Activated CD8-positive, alpha-beta T cell treated with anti-CD3 and anti-CD28 coated beads, Interleukin-2, amount 10 ng/mL, durations not matched to agents 7 days and 5 days (primary cell): Measurements from ENCODE around the gene ZRANB2. TPM values are rescaled to one million over a fixed set of nuclear protein-coding genes. Genes with fewer than 3 reads are reported as not detected.
A peak's percentile ranks its signal among the peaks of the same experiment; 100 is the strongest.

ENCODE experiments used
- ATAC-seq: fragments of 150-1000 bp; cut with Tn5 transposase; one replicate; pipeline ENCODE4 v1.10.0; 2021; ENCODE audit warnings: moderate library complexity
- CTCF ChIA-PET: fragments of 350-600 bp; sonication (Branson Sonifier 250); formaldehyde crosslinking; loops from one replicate; lab custom pipeline; 2021; ENCODE audit warnings: antibody characterized with exemption; lab: Charles Lee
- POLR2A ChIA-PET: fragments of 350-600 bp; sonication (Branson Sonifier 250); formaldehyde crosslinking; loops from one replicate; lab custom pipeline; 2021; ENCODE audit warnings: antibody characterized with exemption; lab: Charles Lee
- DNase-seq: peaks from one replicate; pipeline ENCODE4 v3.0.0-alpha.2; 2020
- H3K27ac Mint-ChIP-seq: one replicate; pipeline ENCODE4 v1.8.0; 2021; ENCODE audit warnings: mild to moderate bottlenecking, mixed read lengths
- H3K27me3 Mint-ChIP-seq: one replicate; pipeline ENCODE4 v1.8.0; 2021; ENCODE audit warnings: low read depth, mixed read lengths
- H3K36me3 Mint-ChIP-seq: one replicate; pipeline ENCODE4 v1.8.0; 2021; ENCODE audit warnings: low read depth, mixed read lengths
- H3K4me1 Mint-ChIP-seq: one replicate; pipeline ENCODE4 v1.8.0; 2021; ENCODE audit warnings: low read depth, mixed read lengths
- H3K4me3 Mint-ChIP-seq: one replicate; pipeline ENCODE4 v1.8.0; 2021; ENCODE audit warnings: mild to moderate bottlenecking, mixed read lengths
- H3K9me3 Mint-ChIP-seq: one replicate; pipeline ENCODE4 v1.8.0; 2022; ENCODE audit warnings: mixed read lengths; ENCODE audit not compliant: insufficient read depth
- total RNA-seq, 2 experiments: library from RNA; stranded (reverse); gene quantifications; one replicate each; pipeline ENCODE4 v1.2.3, GENCODE V29; 2021

The ZRANB2 gene
- total RNA-seq, 2 experiments from 2014 or later, result 95.9 to 98.6 TPM

DNA sequence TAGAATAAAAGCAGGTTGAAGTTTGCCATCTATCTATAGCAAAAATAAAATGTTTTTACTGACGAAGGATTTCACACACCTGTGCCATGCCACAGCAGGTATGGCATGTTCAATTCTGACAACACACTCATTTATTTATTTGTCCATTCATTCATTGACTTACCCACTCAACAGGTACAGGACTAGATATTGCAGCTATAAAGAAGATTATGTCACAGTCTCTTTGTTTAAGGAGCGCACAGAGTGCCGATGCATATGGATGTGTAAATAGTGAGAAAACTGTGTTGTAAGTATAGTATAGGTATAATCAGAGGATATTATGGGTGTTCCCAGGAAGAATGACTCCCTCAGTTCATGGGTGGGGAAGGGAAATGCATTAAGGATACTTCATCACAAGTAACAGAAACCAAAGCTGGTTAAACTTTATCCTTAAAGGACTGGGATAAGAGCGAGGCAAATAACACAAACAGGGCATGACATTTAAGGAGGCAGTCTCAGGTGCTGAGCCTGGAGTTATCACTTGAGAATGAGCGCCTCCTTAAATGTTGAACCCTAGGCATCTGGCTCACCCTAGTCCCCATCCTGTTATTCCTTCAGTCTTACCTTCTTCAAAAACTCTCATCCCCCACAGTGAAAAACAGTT lies 7.9 kb upstream of the ZRANB2 start:
- CTCF ChIA-PET, result no interaction called here
- DNase-seq (no peak), ATAC-seq (no peak)
- Mint-ChIP-seq H3K4me3 (no peak overlapping the region), H3K27me3 (peaks cover 6% of the 10 kb centered on the region), H3K27ac (no peak overlapping the region), H3K9me3 (no peaks in the 10 kb centered on the region), H3K36me3 (no peaks in the 10 kb centered on the region), H3K4me1 (no peaks in the 10 kb centered on the region)
- POLR2A ChIA-PET, result no interaction called here

DNA sequence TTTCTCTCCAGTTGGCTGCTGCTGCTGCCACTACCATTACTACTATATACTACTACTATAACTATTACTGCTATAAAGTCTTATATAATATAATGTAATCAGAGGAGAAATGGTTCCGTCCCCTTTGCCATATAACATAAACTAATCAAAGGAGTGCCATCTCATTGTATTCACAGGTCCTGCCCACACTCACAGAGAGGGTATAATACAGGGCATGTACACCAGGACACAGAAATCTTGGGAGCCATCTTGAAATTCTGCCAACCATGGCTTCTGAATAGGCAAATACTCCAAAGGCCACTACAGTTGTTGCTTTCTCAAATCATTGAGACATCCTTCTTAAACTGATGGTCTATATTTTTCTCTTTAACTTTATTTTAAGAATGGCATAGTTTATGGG lies 6.9 kb upstream of the ZRANB2 start:
- H3K27ac Mint-ChIP-seq, result no peak overlapping the region
- no peaks in the 10 kb centered on the region for H3K36me3 Mint-ChIP-seq
- ATAC-seq (no peak), DNase-seq (no peak)
- H3K9me3 Mint-ChIP-seq, result no peaks in the 10 kb centered on the region
- H3K4me1 Mint-ChIP-seq, result no peaks in the 10 kb centered on the region
- H3K27me3 Mint-ChIP-seq, result peaks cover 9% of the 10 kb centered on the region
- no peak overlapping the region for H3K4me3 Mint-ChIP-seq
- POLR2A ChIA-PET, result no interaction called here
- CTCF ChIA-PET, result no interaction called here

- DNase-seq (no peak), ATAC-seq (no peak)
- Mint-ChIP-seq H3K4me1 (peaks cover 1% of the 10 kb centered on the region), H3K27me3 (peaks cover 9% of the 10 kb centered on the region), H3K36me3 (no peaks in the 10 kb centered on the region), H3K4me3 (no peak overlapping the region), H3K27ac (no peak overlapping the region), H3K9me3 (no peaks in the 10 kb centered on the region)
- POLR2A ChIA-PET, result no interaction called here
- CTCF ChIA-PET, result no interaction called here
Measured at GRCh38 chr1:71087060-71087459, 6.2 kb upstream of the ZRANB2 start.

GRCh38 chr1:71086331-71086730 lies 5.5 kb upstream of the ZRANB2 start:
- POLR2A ChIA-PET, result no interaction called here

GRCh38 chr1:71083271-71083670 lies 2.4 kb upstream of the ZRANB2 start:
- ATAC-seq (no peak), DNase-seq (no peak)
- CTCF ChIA-PET, result no interaction called here
- Mint-ChIP-seq H3K4me3 (no peak overlapping the region), H3K27ac (no peak overlapping the region), H3K36me3 (peaks cover 8% of the 10 kb centered on the region), H3K4me1 (peaks cover 16% of the 10 kb centered on the region), H3K27me3 (peaks cover 9% of the 10 kb centered on the region), H3K9me3 (no peaks in the 10 kb centered on the region)
- POLR2A ChIA-PET, result no interaction called here

More at GRCh38 chr1:71086331-71086730, 5.5 kb upstream of the ZRANB2 start:
- H3K27ac Mint-ChIP-seq, result no peak overlapping the region
- peaks cover 8% of the 10 kb centered on the region for H3K4me1 Mint-ChIP-seq
- H3K36me3 Mint-ChIP-seq, result no peaks in the 10 kb centered on the region
- CTCF ChIA-PET, result no interaction called here
- H3K9me3 Mint-ChIP-seq, result no peaks in the 10 kb centered on the region
- ATAC-seq (no peak), DNase-seq (no peak)
- H3K4me3 Mint-ChIP-seq, result no peak overlapping the region
- peaks cover 9% of the 10 kb centered on the region for H3K27me3 Mint-ChIP-seq

- Mint-ChIP-seq H3K36me3 (peaks cover 14% of the 10 kb centered on the region), H3K4me3 (peak overlapping the region; percentile 99), H3K27me3 (peaks cover 9% of the 10 kb centered on the region), H3K27ac (peak overlapping the region; percentile 100), H3K9me3 (no peaks in the 10 kb centered on the region), H3K4me1 (peaks cover 20% of the 10 kb centered on the region)
- ATAC-seq, result no peak
- CTCF ChIA-PET, result interaction anchor here (0.8 to 1.9 kb wide), 10 partner anchors 8 to 877 kb away, joined by 3 to 9 read pairs (median 5); partner anchors contain the start of genes CTH and SRSF11
- POLR2A ChIA-PET, result interaction anchor here (0.8 to 2.0 kb wide), 8 partner anchors 10 to 876 kb away, joined by 3 to 14 read pairs (median 4); partner anchors contain the start of genes ANKRD13C and LRRC40
- no peak for DNase-seq
Measured at GRCh38 chr1:71081697-71082080, 854 bp upstream of the ZRANB2 start.

GRCh38 chr1:71080230-71080738 lies 551 bp downstream of the ZRANB2 start:
- CTCF ChIA-PET, result interaction anchor here (0.7 to 1.9 kb wide), 10 partner anchors 8 to 860 kb away, joined by 3 to 9 read pairs (median 6); partner anchors contain the start of genes CTH and SRSF11
- DNase-seq, result no peak
- Mint-ChIP-seq H3K27ac (peak overlapping the region; percentile 100), H3K4me3 (peak overlapping the region; percentile 99), H3K4me1 (peaks cover 32% of the 10 kb centered on the region), H3K27me3 (peaks cover 9% of the 10 kb centered on the region), H3K36me3 (peaks cover 23% of the 10 kb centered on the region), H3K9me3 (no peaks in the 10 kb centered on the region)
- ATAC-seq, result peak; percentile 27
- POLR2A ChIA-PET, result interaction anchor here (0.6 to 2.0 kb wide), 9 partner anchors 8 to 874 kb away, joined by 3 to 14 read pairs (median 4); partner anchors contain the start of genes ANKRD13C and PTGER3

DNA sequence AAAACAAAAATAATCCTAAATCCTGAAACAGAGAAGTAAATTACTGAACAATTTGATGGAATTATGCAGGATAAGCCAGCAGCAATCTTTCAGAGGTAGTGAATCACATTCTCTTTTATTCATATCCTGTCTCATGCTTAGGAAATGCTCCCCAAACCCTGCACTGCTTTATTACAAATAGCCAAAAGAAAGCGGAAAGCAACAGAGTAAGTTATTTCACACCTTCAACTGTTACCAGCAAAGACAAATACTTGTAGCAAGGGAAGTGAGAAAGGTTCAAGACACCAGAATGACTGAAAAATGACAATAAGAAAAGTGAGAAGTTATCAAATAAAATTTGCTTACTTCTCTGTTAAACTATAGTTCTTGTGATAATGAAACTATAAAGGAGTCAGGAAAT lies 6.2 kb downstream of the ZRANB2 start:
- H3K27ac Mint-ChIP-seq, result peak overlapping the region; percentile 67
- H3K4me3 Mint-ChIP-seq, result no peak overlapping the region
- ChIA-PET CTCF (interaction anchor here (2.6 kb wide), 1 partner anchor 10 kb away, joined by 6 read pairs; no protein-coding TSS in a partner anchor), POLR2A (no interaction called here)
- peaks cover 42% of the 10 kb centered on the region for H3K4me1 Mint-ChIP-seq
- DNase-seq, result no peak
- no peaks in the 10 kb centered on the region for H3K9me3 Mint-ChIP-seq
- no peaks in the 10 kb centered on the region for H3K27me3 Mint-ChIP-seq
- no peak for ATAC-seq
- peaks cover 56% of the 10 kb centered on the region for H3K36me3 Mint-ChIP-seq

- peaks cover 60% of the 10 kb centered on the region for H3K36me3 Mint-ChIP-seq
- peak overlapping the region; percentile 60 for H3K27ac Mint-ChIP-seq
- no peak for DNase-seq
- H3K27me3 Mint-ChIP-seq, result no peaks in the 10 kb centered on the region
- H3K4me3 Mint-ChIP-seq, result no peak overlapping the region
- H3K4me1 Mint-ChIP-seq, result peaks cover 44% of the 10 kb centered on the region
- no peak for ATAC-seq
- no peaks in the 10 kb centered on the region for H3K9me3 Mint-ChIP-seq
- POLR2A ChIA-PET, result interaction anchor here (0.7 to 2.9 kb wide), 3 partner anchors 9 to 634 kb away, joined by 3 to 14 read pairs (median 4); partner anchors contain the start of genes PTGER3 and ZRANB2
- CTCF ChIA-PET, result interaction anchor here (0.7 to 2.6 kb wide), 2 partner anchors 7 to 9 kb away, joined by 6 read pairs; partner anchors contain the start of gene ZRANB2
Measured at GRCh38 chr1:71072273-71072672, 8.6 kb downstream of the ZRANB2 start.

GRCh38 chr1:71071720-71072119 lies 9.1 kb downstream of the ZRANB2 start:
- Mint-ChIP-seq H3K36me3 (peaks cover 63% of the 10 kb centered on the region), H3K27ac (peak overlapping the region; percentile 21), H3K4me1 (peaks cover 44% of the 10 kb centered on the region), H3K9me3 (no peaks in the 10 kb centered on the region), H3K27me3 (no peaks in the 10 kb centered on the region), H3K4me3 (no peak overlapping the region)
- CTCF ChIA-PET, result interaction anchor here (1.8 kb wide), 1 partner anchor 9 kb away, joined by 9 read pairs; the partner anchor contains the start of gene ZRANB2
- no peak for ATAC-seq
- POLR2A ChIA-PET, result interaction anchor here (0.7 to 2.9 kb wide), 2 partner anchors 9 to 633 kb away, joined by 4 to 14 read pairs; partner anchors contain the start of gene ZRANB2
- no peak for DNase-seq

GRCh38 chr1:71068325-71069240 lies 12.3 kb downstream of the ZRANB2 start:
- POLR2A ChIA-PET, result interaction anchor here (0.9 kb wide), 1 partner anchor 12 kb away, joined by 4 read pairs; the partner anchor contains the start of gene ZRANB2
- DNase-seq (no peak), ATAC-seq (peak; percentile 86)
- Mint-ChIP-seq H3K4me1 (peaks cover 19% of the 10 kb centered on the region), H3K36me3 (peaks cover 58% of the 10 kb centered on the region), H3K9me3 (no peaks in the 10 kb centered on the region), H3K27me3 (no peaks in the 10 kb centered on the region), H3K4me3 (peak overlapping the region; percentile 25), H3K27ac (peak overlapping the region; percentile 86)
- CTCF ChIA-PET, result no interaction called here
